T-helper 2 cell (primary cell): ENCODE data around the gene BDNF.

ENCODE experiments used
- DNase-seq, 5 experiments: peaks; one replicate each; pipeline versions ENCODE4 v3.0.0 to v3.0.0-alpha.2; 2012 to 2022

The BDNF gene

GRCh38 chr11:27625347-27625912 lies 74.8 kb downstream of the BDNF start:
- DNase-seq: no peak

DNA sequence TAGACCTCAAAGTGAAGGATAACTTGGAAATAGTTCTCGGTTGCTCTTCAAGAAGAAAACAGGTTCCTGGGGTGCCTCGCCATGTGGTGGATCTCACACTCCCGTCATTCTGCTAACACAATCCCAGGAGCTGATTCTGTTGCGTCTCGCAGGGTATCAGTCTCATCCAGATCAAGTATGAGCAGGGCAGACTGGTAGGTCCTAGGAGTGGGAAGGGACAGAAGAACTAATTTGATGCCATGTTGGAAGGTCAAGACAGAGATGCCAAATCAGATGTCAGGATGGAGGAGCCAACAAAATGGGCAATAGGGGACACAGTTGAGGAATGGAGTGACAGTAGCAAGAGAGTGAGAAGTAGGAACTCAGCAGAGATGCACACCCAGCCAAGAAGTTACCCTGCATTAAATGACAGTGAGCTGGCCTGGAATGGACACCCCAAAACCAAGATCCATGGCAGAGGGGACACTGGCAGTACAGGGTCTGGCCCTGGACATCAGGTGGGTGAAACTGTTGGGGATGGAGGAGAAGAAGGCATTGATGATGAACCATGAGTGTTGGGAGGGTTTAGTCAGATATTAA lies 76.2 kb downstream of the BDNF start:
- no peak for DNase-seq

- no peak for DNase-seq
These were observed 77.5 kb downstream of the BDNF start for GRCh38 chr11:27622541-27623300.

GRCh38 chr11:27621405-27622161 lies 78.7 kb downstream of the BDNF start:
- no peak for DNase-seq

GRCh38 chr11:27619763-27620335 lies 80.4 kb downstream of the BDNF start:
- DNase-seq: no peak

GRCh38 chr11:27619039-27619574 lies 81.1 kb downstream of the BDNF start:
- DNase-seq: no peak

GRCh38 chr11:27618281-27618915 lies 81.9 kb downstream of the BDNF start:
- DNase-seq: no peak

GRCh38 chr11:27616711-27617110 lies 83.5 kb downstream of the BDNF start:
- no peak for DNase-seq

- DNase-seq: no peak
These were observed 84.4 kb downstream of the BDNF start for GRCh38 chr11:27615833-27616232.

GRCh38 chr11:27614092-27614491 lies 86.2 kb downstream of the BDNF start:
- DNase-seq: no peak

DNA sequence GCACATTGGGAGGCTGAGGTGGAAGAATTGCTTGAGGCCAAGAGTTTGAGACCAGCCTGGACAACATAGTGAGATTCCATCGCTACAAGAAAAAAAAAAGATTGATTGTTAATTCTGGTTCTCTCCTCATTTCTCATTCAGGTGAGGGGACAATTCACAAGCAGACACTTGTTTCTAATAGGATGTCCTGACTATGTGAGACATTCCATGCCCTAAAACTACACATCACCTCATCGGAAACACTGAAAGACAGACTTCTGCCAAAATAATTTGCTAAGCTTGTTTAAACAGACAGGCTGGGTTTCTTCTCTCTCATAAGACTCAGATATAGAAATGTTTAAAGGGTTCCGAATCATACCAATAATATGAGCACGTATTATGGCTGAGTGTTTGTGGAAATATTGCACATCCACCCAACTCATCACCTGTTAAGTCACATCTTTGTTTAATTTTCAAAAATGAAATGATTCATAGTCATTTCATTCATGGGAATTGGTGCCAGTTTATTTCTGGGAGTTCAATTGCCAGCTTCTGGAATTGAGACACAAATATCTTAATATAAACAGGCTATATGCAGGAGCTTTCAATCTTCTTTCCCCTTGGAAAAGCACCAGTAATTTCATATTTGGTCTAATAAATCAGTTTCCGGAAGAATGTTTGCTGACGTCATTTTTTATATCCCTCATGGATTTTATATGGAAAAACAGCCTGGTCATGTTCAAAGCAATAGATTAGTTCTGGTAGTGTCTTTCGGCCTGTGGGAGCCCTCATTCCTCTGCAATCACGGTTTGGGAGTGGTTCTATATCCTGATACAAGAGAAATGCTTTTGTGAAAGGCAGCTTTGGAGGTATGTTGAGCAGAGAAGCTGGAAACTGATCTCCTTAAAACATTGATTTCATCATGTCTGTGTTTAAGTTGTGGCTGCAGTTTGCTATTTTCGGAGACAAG lies 87.0 kb downstream of the BDNF start:
- DNase-seq: no peak

GRCh38 chr11:27611947-27612455 lies 88.3 kb downstream of the BDNF start:
- no peak for DNase-seq

DNA sequence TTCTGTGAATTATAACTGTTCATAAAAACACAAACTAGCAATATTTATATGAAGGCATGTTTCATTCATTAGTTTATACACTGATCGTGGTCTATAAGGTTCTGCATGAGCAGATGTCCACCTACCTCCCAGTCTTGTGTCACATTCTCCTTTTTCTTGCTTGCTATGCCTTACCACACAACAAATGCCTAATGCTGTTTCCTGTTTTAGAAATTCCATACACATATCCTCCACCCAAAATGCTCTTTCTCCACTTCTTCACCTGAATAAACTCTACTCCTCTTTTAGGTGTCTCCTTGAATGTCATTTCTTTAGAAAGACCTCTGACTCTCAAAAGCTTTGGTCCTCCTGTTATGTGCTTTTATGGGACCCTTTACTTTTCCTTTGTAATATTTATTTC lies 88.9 kb downstream of the BDNF start:
- DNase-seq: no peak

DNA sequence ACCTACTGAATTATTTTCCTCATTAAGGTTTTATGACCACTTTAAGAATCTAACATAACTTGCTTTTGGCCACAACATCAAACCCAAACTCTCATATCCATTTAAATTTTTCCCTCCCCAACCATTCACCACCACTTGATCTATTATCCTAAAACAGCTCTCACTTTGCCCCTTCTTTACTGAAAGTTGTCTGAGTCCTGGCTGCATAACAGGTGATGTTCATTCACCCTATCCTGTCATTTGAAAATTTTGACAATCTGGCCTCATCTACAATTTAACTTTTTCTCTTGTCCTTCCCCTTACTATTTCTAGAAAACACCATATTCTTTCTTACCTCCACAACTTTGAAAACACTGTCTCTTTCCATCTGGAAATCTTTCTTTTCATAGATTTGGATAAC lies 89.3 kb downstream of the BDNF start:
- DNase-seq: no peak

DNA sequence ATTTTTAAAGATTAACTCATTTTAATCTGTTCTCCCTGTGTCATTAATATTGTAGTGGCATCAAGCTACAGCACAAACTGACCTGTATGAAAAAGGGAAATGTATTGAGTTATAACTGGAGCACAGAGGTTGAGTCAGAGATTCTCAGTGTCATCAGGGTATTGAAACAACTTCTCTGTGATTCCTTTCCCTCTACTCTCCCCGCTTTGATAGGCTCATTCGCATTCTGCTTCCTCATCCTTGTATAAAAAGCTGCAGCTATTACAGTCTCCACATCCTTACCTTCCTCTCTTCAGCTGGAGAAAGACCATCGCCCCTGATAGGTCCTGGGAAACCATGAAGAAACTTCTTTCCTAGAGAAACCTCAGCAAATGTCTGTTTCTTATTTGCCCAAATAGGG lies 90.0 kb downstream of the BDNF start:
- DNase-seq: no peak

- DNase-seq: no peak
These were observed 91.3 kb downstream of the BDNF start for GRCh38 chr11:27608951-27609350.

DNA sequence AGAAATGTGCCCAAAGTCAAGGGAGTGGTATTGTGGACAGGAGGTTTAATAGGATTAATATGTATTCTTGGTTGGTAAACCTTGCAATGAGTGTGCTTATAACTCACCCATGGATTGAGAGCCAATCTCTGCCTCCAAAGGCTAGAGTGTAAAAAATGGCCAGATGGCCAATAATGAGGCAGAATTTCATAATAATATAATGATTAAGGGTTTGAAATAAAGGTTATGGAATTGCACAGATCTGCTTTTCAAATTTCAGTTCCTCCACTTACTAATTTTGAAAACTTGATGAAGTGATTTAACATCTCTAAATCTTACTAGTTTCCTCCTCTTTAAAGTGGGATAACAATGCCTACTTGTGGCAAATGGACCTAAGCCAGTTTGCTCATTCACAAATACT lies 94.8 kb downstream of the BDNF start:
- DNase-seq: no peak
